HepG2 (cell line): ENCODE measurements around the gene GRID1. TPM values are rescaled to one million over a fixed set of nuclear protein-coding genes. Genes with fewer than 3 reads are reported as not detected.
A peak's percentile ranks its signal among the peaks of the same experiment; 100 is the strongest.

Experiments
- ATAC-seq: fragments of 200-7000 bp; cut with Tn5 transposase; 3 replicates; pipeline ENCODE4 v1.9.1; 2020; ENCODE audit warnings: mild to moderate bottlenecking, moderate library complexity
- BruUV-seq: library from RNA; stranded (reverse); fragments of 400-500 nt; replicated peaks from 2 replicates; lab custom pipeline; 2021; lab: Mats Ljungman, UMichigan
- CTCF ChIA-PET: fragments of 300-600 bp; formaldehyde crosslinking; extraction: SDS; loops from one replicate; lab custom pipeline; 2021; ENCODE audit warnings: low total read pairs, inconsistent platforms, low intra/inter-chr PET ratio; lab: Yijun Ruan, JAX
- POLR2A ChIA-PET: fragments of 350-600 bp; sonication (Branson Sonifier 250); formaldehyde crosslinking; loops from one replicate; lab custom pipeline; 2020; ENCODE audit warnings: antibody characterized with exemption, inconsistent platforms; lab: Yijun Ruan, JAX
- DNase-seq: peaks from one replicate; pipeline ENCODE4 v3.0.0-alpha.2; 2015; ENCODE audit warnings: low spot score
- FAIRE-seq: peaks from 3 replicates; lab custom pipeline; 2011; peaks lifted over from hg19 to GRCh38; lab: Jason Lieb, UNC
- H2AFZ ChIP-seq: one replicate; pipeline ENCODE4 v1.6.1; 2011; ENCODE audit warnings: low read length, inconsistent platforms
- H3K27ac ChIP-seq: fragments of 300-600 bp; 3 replicates; pipeline ENCODE4 v1.8.0; 2011; ENCODE audit warnings: mixed run types, mild to moderate bottlenecking, mixed read lengths, low read length, inconsistent platforms; ENCODE audit not compliant: insufficient read depth; ENCODE audit errors: extremely low read length
- H3K27me3 ChIP-seq, 2 experiments: fragments of 200-600 bp in 1 of 2; 2 replicates in 1 of 2; 3 replicates in 1 of 2; pipeline versions ENCODE4 v1.6.0 to v1.8.0; 2011; ENCODE audit warnings: low read length in 2 of 2, mild to moderate bottlenecking in 2 of 2, moderate library complexity in 2 of 2, inconsistent platforms in 1 of 2; ENCODE audit not compliant: insufficient read depth in 2 of 2, control insufficient read depth in 1 of 2
- H3K36me3 ChIP-seq, 2 experiments: fragments of 200-600 bp in 1 of 2; replicated peaks in 1 of 2; 2 replicates in 1 of 2; 3 replicates in 1 of 2; pipeline versions ENCODE4 v1.5.1 to v1.8.0; 2011; ENCODE audit warnings: low read length in 2 of 2, inconsistent platforms in 1 of 2; ENCODE audit not compliant: insufficient read depth in 2 of 2, control insufficient read depth in 1 of 2
- H3K4me1 ChIP-seq: 2 replicates; pipeline ENCODE4 v1.5.1; 2012; ENCODE audit warnings: low read length, inconsistent platforms; ENCODE audit not compliant: insufficient read depth
- H3K4me2 ChIP-seq: 2 replicates; pipeline ENCODE4 v1.6.0; 2011; ENCODE audit warnings: low read depth, low read length, inconsistent platforms
- H3K4me3 ChIP-seq, 3 experiments: fragments of 200-600 bp in 1 of 3; sonication (generic), shearing (Covaris generic) in 1 of 3; replicated peaks in 1 of 3; 2 replicates each; pipeline ENCODE4 v1.5.1; 2011 to 2016; ENCODE audit warnings: low read length in 3 of 3, inconsistent platforms in 2 of 3, low read depth in 2 of 3, mild to moderate bottlenecking in 2 of 3, control low read depth in 1 of 3, mixed read lengths in 1 of 3; ENCODE audit not compliant: insufficient read depth in 1 of 3
- H3K79me2 ChIP-seq: one replicate; pipeline ENCODE4 v1.6.1; 2011; ENCODE audit warnings: low read length, inconsistent platforms; ENCODE audit not compliant: insufficient read depth
- H3K9ac ChIP-seq: 2 replicates; pipeline ENCODE4 v1.6.0; 2011; ENCODE audit warnings: mild to moderate bottlenecking, low read depth, low read length, inconsistent platforms; ENCODE audit not compliant: insufficient read depth
- H3K9me3 ChIP-seq: 2 replicates; pipeline ENCODE4 v1.5.1; 2012; ENCODE audit warnings: mild to moderate bottlenecking, low read length
- H4K20me1 ChIP-seq: 2 replicates; pipeline ENCODE4 v1.6.0; 2011; ENCODE audit warnings: inconsistent platforms, mild to moderate bottlenecking, low read length, moderate library complexity; ENCODE audit not compliant: insufficient read depth
- AKNA ChIP-seq: sonication (generic); formaldehyde crosslinking; IDR thresholded peaks from 2 replicates; pipeline ENCODE4 v1.4.0; 2020; ENCODE audit warnings: missing genetic modification reagents, borderline replicate concordance
- DBP ChIP-seq: sonication (generic); formaldehyde crosslinking; IDR thresholded peaks from 2 replicates; pipeline ENCODE4 v1.4.0; 2020; ENCODE audit warnings: missing genetic modification reagents; ENCODE audit errors: not compliant biosample characterization
- ELF3 ChIP-seq: IDR thresholded peaks from 2 replicates; pipeline ENCODE4 v1.6.1; 2016; ENCODE audit warnings: missing genetic modification reagents, missing compliant biosample characterization
- FOSL2 ChIP-seq: sonication (generic); formaldehyde crosslinking; IDR thresholded peaks from 2 replicates; pipeline ENCODE4 v1.4.0; 2020; ENCODE audit warnings: missing genetic modification reagents
- NCOA5 ChIP-seq: sonication (generic); formaldehyde crosslinking; IDR thresholded peaks from 2 replicates; pipeline ENCODE4 v1.4.0; 2020; ENCODE audit warnings: missing genetic modification reagents
- PCBP1 ChIP-seq: fragments of 200-400 bp; formaldehyde crosslinking; IDR thresholded peaks from 2 replicates; pipeline ENCODE4 v1.6.1; 2017; ENCODE audit warnings: mild to moderate bottlenecking, low read depth, low read length, borderline replicate concordance
- SP5 ChIP-seq: IDR thresholded peaks from 2 replicates; pipeline ENCODE4 v1.6.1; 2016; ENCODE audit warnings: low read depth, borderline replicate concordance
- SRY ChIP-seq: sonication (generic); formaldehyde crosslinking; IDR thresholded peaks from 2 replicates; pipeline ENCODE4 v1.8.0; 2022; ENCODE audit warnings: mild to moderate bottlenecking, missing genetic modification reagents
- WGBS: methylation state at CpG from one replicate; pipeline ENCODE4 v1.1.6; 2017; ENCODE audit warnings: low lambda C conversion rate; 5-methylcytosine and 5-hydroxymethylcytosine counted together
- in situ Hi-C: cut with HindIII; loops from 2 replicates; pipeline ENCODE4 v1.10.0; 2017; ENCODE audit warnings: low pct_unique_long_range_greater_than_20kb; ENCODE audit not compliant: extremely low pct_ligation_motif_present
- intact Hi-C: fragments of 100-400 bp; cut with micrococcal nuclease; formaldehyde crosslinking; loops from one replicate; pipeline ENCODE4 v1.10.0; 2022; ENCODE audit not compliant: unreplicated experiment
- polyA plus RNA-seq, 8 experiments: library from polyadenylated mRNA; depleted of rRNA in 3 of 8; stranded (reverse) in 7 of 8; unstranded in 1 of 8; fragments of >200 nt; fragmentation: Illumina TruSeq in 4 of 8; extraction: Trizol in 4 of 8; gene quantifications; 2 replicates each; pipeline versions ENCODE4 v1.2.1 to v1.2.3, GENCODE V29; 2011 to 2016; ENCODE audit warnings: low read depth in 4 of 8, missing spikeins in 1 of 8, mixed read lengths in 1 of 8; ENCODE audit not compliant: insufficient read depth in 1 of 8
- total RNA-seq, 5 experiments: library from RNA; depleted of rRNA; stranded (reverse); fragments of >200 nt; fragmentation: Illumina TruSeq; extraction: Trizol; gene quantifications; 2 replicates each; pipeline ENCODE4 v1.2.3, GENCODE V29; 2016; ENCODE audit warnings: low read depth in 1 of 5
- TF ChIP-seq, protein P1 (sequence below): sonication (generic); formaldehyde crosslinking; IDR thresholded peaks from 2 replicates; pipeline ENCODE4 v1.5.0; 2020; ENCODE audit warnings: mild to moderate bottlenecking, missing genetic modification reagents, borderline replicate concordance

GRID1 gene
- total and polyA plus RNA-seq, 2 of the 13 experiments (the other 11 are each of a cell fraction or from before 2014, with no cell fraction given), result 0.05 TPM; not detected in 1

GRCh38 chr10:86411281-86411841 is 44.8 kb upstream of the GRID1 start:
- peak; percentile 82 for ATAC-seq
- H3K27me3 ChIP-seq, result no peaks in the 10 kb centered on the region
- in situ Hi-C loops (no loop called here), intact Hi-C loops (loop anchor here (2.0 kb wide), 1 partner anchor 29 kb away; no protein-coding TSS in a partner anchor)
- BruUV-seq, result no TSS peak
- peak; percentile 36 for FAIRE-seq
- H4K20me1 ChIP-seq, result no peaks in the 10 kb centered on the region
- WGBS, result 11% methylated on average over 7 of the region's 7 CpGs
- H3K4me3 ChIP-seq, result peak overlapping the region in 1 of 3 experiments; percentile 15; a peak in 1 of 6 replicates
- peak overlapping the region; percentile 64 for H3K27ac ChIP-seq
- peak overlapping the region; percentile 41; the same call in 1 of the 2 replicates for H3K9ac ChIP-seq
- CTCF ChIA-PET, result no interaction called here
- peak overlapping the region; percentile 57 for H3K4me2 ChIP-seq
- POLR2A ChIA-PET, result interaction anchor here (0.7 to 2.8 kb wide), 3 partner anchors 8 to 27 kb away, joined by 3 to 38 read pairs (median 35); no protein-coding TSS in a partner anchor
- H3K79me2 ChIP-seq, result no peaks in the 10 kb centered on the region
- peak overlapping the region; percentile 32 for H2AFZ ChIP-seq
- H3K9me3 ChIP-seq, result no peaks in the 10 kb centered on the region
- peak; percentile 58 for DNase-seq
- H3K36me3 ChIP-seq, result no peaks in the 10 kb centered on the region
- H3K4me1 ChIP-seq, result peaks cover 37% of the 10 kb centered on the region
- TF ChIP-seq SRY (no peak), DBP (CRISPR knock-in tag) (no peak), AKNA (no peak), PCBP1 (no peak), NCOA5 (CRISPR knock-in tag) (no peak), ELF3 (CRISPR knock-in tag) (peak; percentile 53; the same call in 1 of the 2 replicates), SP5 (CRISPR knock-in tag) (0 out of 2 replicates have a peak, but pooled peaks have one; percentile 51), FOSL2 (0 out of 2 replicates have a peak, but pooled peaks have one; percentile 5)
- TF ChIP-seq, protein P1, sequence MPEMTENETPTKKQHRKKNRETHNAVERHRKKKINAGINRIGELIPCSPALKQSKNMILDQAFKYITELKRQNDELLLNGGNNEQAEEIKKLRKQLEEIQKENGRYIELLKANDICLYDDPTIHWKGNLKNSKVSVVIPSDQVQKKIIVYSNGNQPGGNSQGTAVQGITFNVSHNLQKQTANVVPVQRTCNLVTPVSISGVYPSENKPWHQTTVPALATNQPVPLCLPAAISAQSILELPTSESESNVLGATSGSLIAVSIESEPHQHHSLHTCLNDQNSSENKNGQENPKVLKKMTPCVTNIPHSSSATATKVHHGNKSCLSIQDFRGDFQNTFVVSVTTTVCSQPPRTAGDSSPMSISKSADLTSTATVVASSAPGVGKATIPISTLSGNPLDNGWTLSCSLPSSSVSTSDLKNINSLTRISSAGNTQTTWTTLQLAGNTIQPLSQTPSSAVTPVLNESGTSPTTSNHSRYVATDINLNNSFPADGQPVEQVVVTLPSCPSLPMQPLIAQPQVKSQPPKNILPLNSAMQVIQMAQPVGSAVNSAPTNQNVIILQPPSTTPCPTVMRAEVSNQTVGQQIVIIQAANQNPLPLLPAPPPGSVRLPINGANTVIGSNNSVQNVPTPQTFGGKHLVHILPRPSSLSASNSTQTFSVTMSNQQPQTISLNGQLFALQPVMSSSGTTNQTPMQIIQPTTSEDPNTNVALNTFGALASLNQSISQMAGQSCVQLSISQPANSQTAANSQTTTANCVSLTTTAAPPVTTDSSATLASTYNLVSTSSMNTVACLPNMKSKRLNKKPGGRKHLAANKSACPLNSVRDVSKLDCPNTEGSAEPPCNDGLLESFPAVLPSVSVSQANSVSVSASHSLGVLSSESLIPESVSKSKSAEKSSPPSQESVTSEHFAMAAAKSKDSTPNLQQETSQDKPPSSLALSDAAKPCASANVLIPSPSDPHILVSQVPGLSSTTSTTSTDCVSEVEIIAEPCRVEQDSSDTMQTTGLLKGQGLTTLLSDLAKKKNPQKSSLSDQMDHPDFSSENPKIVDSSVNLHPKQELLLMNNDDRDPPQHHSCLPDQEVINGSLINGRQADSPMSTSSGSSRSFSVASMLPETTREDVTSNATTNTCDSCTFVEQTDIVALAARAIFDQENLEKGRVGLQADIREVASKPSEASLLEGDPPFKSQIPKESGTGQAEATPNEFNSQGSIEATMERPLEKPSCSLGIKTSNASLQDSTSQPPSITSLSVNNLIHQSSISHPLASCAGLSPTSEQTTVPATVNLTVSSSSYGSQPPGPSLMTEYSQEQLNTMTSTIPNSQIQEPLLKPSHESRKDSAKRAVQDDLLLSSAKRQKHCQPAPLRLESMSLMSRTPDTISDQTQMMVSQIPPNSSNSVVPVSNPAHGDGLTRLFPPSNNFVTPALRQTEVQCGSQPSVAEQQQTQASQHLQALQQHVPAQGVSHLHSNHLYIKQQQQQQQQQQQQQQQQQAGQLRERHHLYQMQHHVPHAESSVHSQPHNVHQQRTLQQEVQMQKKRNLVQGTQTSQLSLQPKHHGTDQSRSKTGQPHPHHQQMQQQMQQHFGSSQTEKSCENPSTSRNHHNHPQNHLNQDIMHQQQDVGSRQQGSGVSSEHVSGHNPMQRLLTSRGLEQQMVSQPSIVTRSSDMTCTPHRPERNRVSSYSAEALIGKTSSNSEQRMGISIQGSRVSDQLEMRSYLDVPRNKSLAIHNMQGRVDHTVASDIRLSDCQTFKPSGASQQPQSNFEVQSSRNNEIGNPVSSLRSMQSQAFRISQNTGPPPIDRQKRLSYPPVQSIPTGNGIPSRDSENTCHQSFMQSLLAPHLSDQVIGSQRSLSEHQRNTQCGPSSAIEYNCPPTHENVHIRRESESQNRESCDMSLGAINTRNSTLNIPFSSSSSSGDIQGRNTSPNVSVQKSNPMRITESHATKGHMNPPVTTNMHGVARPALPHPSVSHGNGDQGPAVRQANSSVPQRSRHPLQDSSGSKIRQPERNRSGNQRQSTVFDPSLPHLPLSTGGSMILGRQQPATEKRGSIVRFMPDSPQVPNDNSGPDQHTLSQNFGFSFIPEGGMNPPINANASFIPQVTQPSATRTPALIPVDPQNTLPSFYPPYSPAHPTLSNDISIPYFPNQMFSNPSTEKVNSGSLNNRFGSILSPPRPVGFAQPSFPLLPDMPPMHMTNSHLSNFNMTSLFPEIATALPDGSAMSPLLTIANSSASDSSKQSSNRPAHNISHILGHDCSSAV (CRISPR knock-in tag), result no peak
